B cell (primary cell): ENCODE results near the gene CCDC80.

Experiments used
- CTCF ChIP-seq: fragments of 200-600 bp; IDR thresholded peaks from one replicate; pipeline ENCODE4 v1.8.0; 2022; ENCODE audit warnings: antibody characterized with exemption, mild to moderate bottlenecking
- EZH2 ChIP-seq: IDR thresholded peaks from 2 replicates; pipeline ENCODE4 v1.6.1; 2012; ENCODE audit warnings: borderline replicate concordance, low read depth, mild to moderate bottlenecking, moderate library complexity, low read length; ENCODE audit not compliant: insufficient read depth, poor library complexity, severe bottlenecking

- TF ChIP-seq CTCF (no peak), EZH2 (no peak)
Measured at GRCh38 chr3:112638327-112639020, 2.5 kb downstream of the CCDC80 start.
